ENCODE results near the gene SYCN. TPM values are rescaled to one million over a fixed set of nuclear protein-coding genes. Genes with fewer than 3 reads are reported as not detected.
A peak's percentile ranks its signal among the peaks of the same experiment; 100 is the strongest.

The SYCN gene
- total RNA-seq, 1 experiment from 2014 or later, result not detected

- H3K4me1 Mint-ChIP-seq (ENCODE audit: low read depth, unreplicated experiment), result peaks cover 6% of the 10 kb centered on the region
- intact Hi-C loops (cut with micrococcal nuclease; ENCODE audit: unreplicated experiment), result no loop called here
- Histone ChIP-seq H3K4me3 (ENCODE audit: low read depth, low read length) (no peak overlapping the region), H3K9me3 (no peaks in the 10 kb centered on the region), H3K27me3 (replicated peaks; ENCODE audit: control insufficient read depth, insufficient read depth, low read length) (no peaks in the 10 kb centered on the region), H3K36me3 (ENCODE audit: control insufficient read depth, insufficient read depth, low read length) (no peaks in the 10 kb centered on the region; the same call in none of the 2 replicates), H3K4me1 (peaks cover 24% of the 10 kb centered on the region)
- H3K4me3 Mint-ChIP-seq (ENCODE audit: unreplicated experiment), result no peak overlapping the region
- TF ChIP-seq CTCF (IDR thresholded peaks at IDR 0.05; ENCODE audit: insufficient read depth in 1 of 2, low read depth in 1 of 2, low read length in 1 of 2, severe bottlenecking in 1 of 2, unreplicated experiment in 1 of 2), result no peak
- H3K36me3 Mint-ChIP-seq (ENCODE audit: insufficient read depth, unreplicated experiment), result peaks cover 38% of the 10 kb centered on the region
- H3K27ac Mint-ChIP-seq (ENCODE audit: unreplicated experiment), result no peak overlapping the region
- no peaks in the 10 kb centered on the region for H3K27me3 Mint-ChIP-seq (ENCODE audit: insufficient read depth, unreplicated experiment)
- POLR2A ChIA-PET, result no interaction called here
- CTCF ChIA-PET, result interaction anchor here (0.6 kb wide), 1 partner anchor 658 kb away, joined by 3 read pairs; no protein-coding TSS in a partner anchor
- H3K9me3 Mint-ChIP-seq (ENCODE audit: unreplicated experiment), result no peaks in the 10 kb centered on the region
- no peak for DNase-seq
- no TSS peak for BruUV-seq (replicated peaks)
These were observed 33.5 kb downstream of the SYCN start for GRCh38 chr19:39170386-39171231.

GRCh38 chr19:39169143-39169810 is 34.8 kb downstream of the SYCN start:
- Mint-ChIP-seq H3K36me3 (ENCODE audit: insufficient read depth, unreplicated experiment) (peaks cover 44% of the 10 kb centered on the region), H3K27me3 (ENCODE audit: insufficient read depth, unreplicated experiment) (no peaks in the 10 kb centered on the region), H3K4me1 (ENCODE audit: low read depth, unreplicated experiment) (peaks cover 13% of the 10 kb centered on the region), H3K27ac (ENCODE audit: unreplicated experiment) (no peak overlapping the region), H3K4me3 (ENCODE audit: unreplicated experiment) (no peak overlapping the region), H3K9me3 (ENCODE audit: unreplicated experiment) (no peaks in the 10 kb centered on the region)
- H3K4me1 ChIP-seq, result peaks cover 24% of the 10 kb centered on the region
- no peaks in the 10 kb centered on the region for H3K27me3 ChIP-seq (replicated peaks; ENCODE audit: control insufficient read depth, insufficient read depth, low read length)
- no peak for DNase-seq
- no peak for TF ChIP-seq CTCF (IDR thresholded peaks at IDR 0.05; ENCODE audit: insufficient read depth in 1 of 2, low read depth in 1 of 2, low read length in 1 of 2, severe bottlenecking in 1 of 2, unreplicated experiment in 1 of 2)
- H3K4me3 ChIP-seq (ENCODE audit: low read depth, low read length), result no peak overlapping the region
- H3K36me3 ChIP-seq (ENCODE audit: control insufficient read depth, insufficient read depth, low read length), result no peaks in the 10 kb centered on the region; the same call in 1 of the 2 replicates
- BruUV-seq (replicated peaks), result no TSS peak
- CTCF ChIA-PET, result no interaction called here
- H3K9me3 ChIP-seq, result no peaks in the 10 kb centered on the region
- POLR2A ChIA-PET, result no interaction called here
- intact Hi-C loops (cut with micrococcal nuclease; ENCODE audit: unreplicated experiment), result no loop called here

- peaks cover 43% of the 10 kb centered on the region for H3K36me3 Mint-ChIP-seq (ENCODE audit: insufficient read depth, unreplicated experiment)
- Histone ChIP-seq H3K4me1 (peaks cover 24% of the 10 kb centered on the region), H3K27me3 (replicated peaks; ENCODE audit: control insufficient read depth, insufficient read depth, low read length) (no peaks in the 10 kb centered on the region), H3K4me3 (ENCODE audit: low read depth, low read length) (no peak overlapping the region), H3K36me3 (ENCODE audit: control insufficient read depth, insufficient read depth, low read length) (no peaks in the 10 kb centered on the region; the same call in 1 of the 2 replicates), H3K9me3 (no peaks in the 10 kb centered on the region)
- no peak for DNase-seq
- no peak for TF ChIP-seq CTCF (IDR thresholded peaks at IDR 0.05; ENCODE audit: insufficient read depth in 1 of 2, low read depth in 1 of 2, low read length in 1 of 2, severe bottlenecking in 1 of 2, unreplicated experiment in 1 of 2)
- H3K27ac Mint-ChIP-seq (ENCODE audit: unreplicated experiment), result peak overlapping the region; percentile 68
- H3K27me3 Mint-ChIP-seq (ENCODE audit: insufficient read depth, unreplicated experiment), result no peaks in the 10 kb centered on the region
- intact Hi-C loops (cut with micrococcal nuclease; ENCODE audit: unreplicated experiment), result no loop called here
- CTCF ChIA-PET, result no interaction called here
- no TSS peak for BruUV-seq (replicated peaks)
- no peak overlapping the region for H3K4me3 Mint-ChIP-seq (ENCODE audit: unreplicated experiment)
- H3K4me1 Mint-ChIP-seq (ENCODE audit: low read depth, unreplicated experiment), result peaks cover 17% of the 10 kb centered on the region
- POLR2A ChIA-PET, result no interaction called here
- no peaks in the 10 kb centered on the region for H3K9me3 Mint-ChIP-seq (ENCODE audit: unreplicated experiment)
These were observed 35.6 kb downstream of the SYCN start for GRCh38 chr19:39168258-39169142.

Measured in Caco-2 (cell line).